Sigmoid colon (tissue), 4 donors: ENCODE data around the gene PTPRD.

Experiments used
- EP300 ChIP-seq, 4 donors: sonication (generic); formaldehyde crosslinking; IDR thresholded peaks; one replicate each; pipeline ENCODE4 v1.6.1; 2017; ENCODE audit warnings: antibody characterized with exemption in 4 of 4
- POLR2A ChIP-seq, 2 donors: fragments of 450-650 bp; IDR thresholded peaks; one replicate each; pipeline ENCODE4 v1.6.1; 2016; ENCODE audit warnings: antibody characterized with exemption in 2 of 2, mild to moderate bottlenecking in 2 of 2, moderate library complexity in 2 of 2
- POLR2AphosphoS5 ChIP-seq, 4 donors: sonication (generic); formaldehyde crosslinking; IDR thresholded peaks; one replicate each; pipeline ENCODE4 v1.6.1; 2017; ENCODE audit warnings: antibody characterized with exemption in 4 of 4
- TF ChIP-seq, protein P1 (sequence below), 4 experiments: fragments of 450-650 bp in 3 of 4; fragments of 200-600 bp in 1 of 4; IDR thresholded peaks; one replicate each; pipeline ENCODE4 v1.5.1; 2016 to 2019; ENCODE audit warnings: antibody characterized with exemption in 4 of 4, mild to moderate bottlenecking in 3 of 4, moderate library complexity in 2 of 4

DNA sequence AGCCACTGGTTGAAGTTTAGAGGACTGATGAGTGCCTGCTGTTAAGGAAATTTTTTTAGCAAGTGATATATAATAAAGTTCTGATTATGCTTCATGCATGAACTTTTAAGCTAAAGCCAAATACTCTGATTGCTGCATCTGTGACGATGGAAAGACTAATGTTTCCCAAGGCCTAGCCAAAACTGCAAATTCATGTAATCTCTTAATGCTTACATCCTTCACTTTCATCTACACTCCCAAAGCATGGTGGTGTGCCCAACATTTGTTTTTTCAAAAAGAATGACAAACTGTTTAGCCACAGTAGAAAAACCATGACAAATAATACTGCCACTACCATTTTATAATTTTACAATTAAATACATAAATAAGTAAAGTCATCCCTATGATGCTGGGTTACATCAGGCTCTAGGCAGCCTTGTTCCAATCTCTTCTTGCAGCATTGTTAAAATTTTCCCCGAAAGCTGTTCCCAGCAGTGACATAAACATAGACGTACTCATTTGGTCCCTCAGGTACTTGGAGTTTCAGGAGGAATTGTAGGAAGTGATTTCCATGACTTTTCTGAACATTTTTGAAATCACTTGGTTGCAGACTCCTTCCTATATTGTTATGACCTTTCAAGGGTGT is 2187.9 kb downstream of the PTPRD start:
- TF ChIP-seq, protein P1, sequence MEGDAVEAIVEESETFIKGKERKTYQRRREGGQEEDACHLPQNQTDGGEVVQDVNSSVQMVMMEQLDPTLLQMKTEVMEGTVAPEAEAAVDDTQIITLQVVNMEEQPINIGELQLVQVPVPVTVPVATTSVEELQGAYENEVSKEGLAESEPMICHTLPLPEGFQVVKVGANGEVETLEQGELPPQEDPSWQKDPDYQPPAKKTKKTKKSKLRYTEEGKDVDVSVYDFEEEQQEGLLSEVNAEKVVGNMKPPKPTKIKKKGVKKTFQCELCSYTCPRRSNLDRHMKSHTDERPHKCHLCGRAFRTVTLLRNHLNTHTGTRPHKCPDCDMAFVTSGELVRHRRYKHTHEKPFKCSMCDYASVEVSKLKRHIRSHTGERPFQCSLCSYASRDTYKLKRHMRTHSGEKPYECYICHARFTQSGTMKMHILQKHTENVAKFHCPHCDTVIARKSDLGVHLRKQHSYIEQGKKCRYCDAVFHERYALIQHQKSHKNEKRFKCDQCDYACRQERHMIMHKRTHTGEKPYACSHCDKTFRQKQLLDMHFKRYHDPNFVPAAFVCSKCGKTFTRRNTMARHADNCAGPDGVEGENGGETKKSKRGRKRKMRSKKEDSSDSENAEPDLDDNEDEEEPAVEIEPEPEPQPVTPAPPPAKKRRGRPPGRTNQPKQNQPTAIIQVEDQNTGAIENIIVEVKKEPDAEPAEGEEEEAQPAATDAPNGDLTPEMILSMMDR (IDR thresholded peaks at IDR 0.05) = no peak
- TF ChIP-seq POLR2A (IDR thresholded peaks at IDR 0.05) (no peak), POLR2AphosphoS5 (IDR thresholded peaks at IDR 0.05) (no peak), EP300 (IDR thresholded peaks at IDR 0.05) (no peak)
